Suprapubic skin (tissue), 4 donors: ENCODE results near the gene NPAS1. TPM values are rescaled to one million over a fixed set of nuclear protein-coding genes. Genes with fewer than 3 reads are reported as not detected.
A peak's percentile ranks its signal among the peaks of the same experiment; 100 is the strongest.
"Not testable (repeated sequence)": the region's sequence is repeated elsewhere in the genome, so short reads cannot be mapped to it uniquely, and the experiment has no call there.

Experiments used
- DNase-seq, 2 donors: peaks; one replicate each; pipeline ENCODE4 v3.0.0-alpha.2; 2019; ENCODE audit warnings: low spot score in 2 of 2
- H3K27ac ChIP-seq: fragments of 200-600 bp; sonication (generic); one replicate; pipeline ENCODE4 v1.5.1; 2019
- H3K27me3 ChIP-seq: fragments of 200-600 bp; sonication (generic); one replicate; pipeline ENCODE4 v1.5.1; 2019
- H3K36me3 ChIP-seq: fragments of 200-600 bp; sonication (generic); one replicate; pipeline ENCODE4 v1.5.1; 2019
- H3K4me1 ChIP-seq: fragments of 200-600 bp; sonication (generic); one replicate; pipeline ENCODE4 v1.5.1; 2019
- H3K4me3 ChIP-seq: fragments of 200-600 bp; sonication (generic); one replicate; pipeline ENCODE4 v1.5.1; 2019; ENCODE audit warnings: mild to moderate bottlenecking
- H3K9me3 ChIP-seq: fragments of 200-600 bp; sonication (generic); one replicate; pipeline ENCODE4 v1.5.1; 2019
- CTCF ChIP-seq, 2 donors: fragments of 200-600 bp in 1 of 2; fragments of 450-650 bp in 1 of 2; sonication (generic) in 1 of 2; IDR thresholded peaks; one replicate each; pipeline ENCODE4 v1.5.1; 2016 to 2019; ENCODE audit warnings: antibody characterized with exemption in 2 of 2, mild to moderate bottlenecking in 1 of 2, moderate library complexity in 1 of 2
- EP300 ChIP-seq: sonication (generic); formaldehyde crosslinking; IDR thresholded peaks from one replicate; pipeline ENCODE4 v1.6.1; 2017; ENCODE audit warnings: antibody characterized with exemption
- POLR2A ChIP-seq, 2 donors: fragments of 450-650 bp; IDR thresholded peaks; one replicate each; pipeline ENCODE4 v1.6.1; 2017; ENCODE audit warnings: antibody characterized with exemption in 2 of 2, mild to moderate bottlenecking in 2 of 2, moderate library complexity in 2 of 2
- POLR2AphosphoS5 ChIP-seq, 3 donors: sonication (generic); formaldehyde crosslinking; IDR thresholded peaks; one replicate each; pipeline ENCODE4 v1.6.1; 2017; ENCODE audit warnings: antibody characterized with exemption in 3 of 3
- WGBS: methylation state at CpG from one replicate; pipeline ENCODE4 v1.1.5; 2018; 5-methylcytosine and 5-hydroxymethylcytosine counted together
- total RNA-seq, 4 donors: library from RNA; depleted of rRNA; stranded (reverse); fragments of >200 nt; gene quantifications; one replicate each; pipeline ENCODE4 v1.1.0, GENCODE V29; 2016

Gene NPAS1
- total RNA-seq, 4 donors from 2014 or later = 4.7 to 6.8 (median 5.5) TPM

GRCh38 chr19:47045867-47046470 is 26.3 kb downstream of the NPAS1 start:
- TF ChIP-seq POLR2AphosphoS5 (IDR thresholded peaks at IDR 0.05) = no peak
- TF ChIP-seq POLR2A (IDR thresholded peaks at IDR 0.05) = no peak
- H3K9me3 ChIP-seq = no peaks in the 10 kb centered on the region
- WGBS = 94% methylated on average over 24 of the region's 45 CpGs
- H3K36me3 ChIP-seq = peaks cover 8% of the 10 kb centered on the region
- no peaks in the 10 kb centered on the region for H3K27me3 ChIP-seq
- no peak overlapping the region for H3K4me3 ChIP-seq
- no peak for DNase-seq
- H3K4me1 ChIP-seq = peaks cover 17% of the 10 kb centered on the region
- H3K27ac ChIP-seq = no peak overlapping the region

- no peak for DNase-seq
- no peak for TF ChIP-seq POLR2A (IDR thresholded peaks at IDR 0.05)
- TF ChIP-seq EP300 = no peak
- no peak for TF ChIP-seq CTCF (IDR thresholded peaks at IDR 0.05)
- TF ChIP-seq POLR2AphosphoS5 (IDR thresholded peaks at IDR 0.05) = no peak
- Histone ChIP-seq H3K27me3 (no peaks in the 10 kb centered on the region), H3K36me3 (peaks cover 8% of the 10 kb centered on the region), H3K4me1 (peaks cover 17% of the 10 kb centered on the region), H3K27ac (no peak overlapping the region), H3K9me3 (no peaks in the 10 kb centered on the region), H3K4me3 (peak overlapping the region; percentile 100)
- 81% methylated on average over 13 of the region's 13 CpGs for WGBS
These were observed 27.7 kb downstream of the NPAS1 start for GRCh38 chr19:47047272-47047762.

GRCh38 chr19:47047763-47048405 is 28.2 kb downstream of the NPAS1 start:
- DNase-seq = peak; percentile 89 to 92
- H3K27ac ChIP-seq = peak overlapping the region; percentile 81
- peak overlapping the region; percentile 100 for H3K4me3 ChIP-seq
- H3K4me1 ChIP-seq = peaks cover 17% of the 10 kb centered on the region
- H3K27me3 ChIP-seq = no peaks in the 10 kb centered on the region
- WGBS = 5% methylated on average over 29 of the region's 42 CpGs
- no peaks in the 10 kb centered on the region for H3K9me3 ChIP-seq
- H3K36me3 ChIP-seq = peaks cover 8% of the 10 kb centered on the region
- TF ChIP-seq POLR2A (IDR thresholded peaks at IDR 0.05) (no peak), POLR2AphosphoS5 (IDR thresholded peaks at IDR 0.05) (no peak), EP300 (no peak), CTCF (IDR thresholded peaks at IDR 0.05) (no peak)

GRCh38 chr19:47049307-47049700 is 29.7 kb downstream of the NPAS1 start:
- TF ChIP-seq POLR2A (IDR thresholded peaks at IDR 0.05) (no peak), POLR2AphosphoS5 (IDR thresholded peaks at IDR 0.05) (no peak), CTCF (IDR thresholded peaks at IDR 0.05) (no peak), EP300 (no peak)
- peaks cover 17% of the 10 kb centered on the region for H3K4me1 ChIP-seq
- no peaks in the 10 kb centered on the region for H3K9me3 ChIP-seq
- no peaks in the 10 kb centered on the region for H3K27me3 ChIP-seq
- peak overlapping the region; percentile 100 for H3K4me3 ChIP-seq
- H3K27ac ChIP-seq = no peak overlapping the region
- 40% methylated on average over 9 of the region's 9 CpGs for WGBS
- no peak for DNase-seq
- peaks cover 8% of the 10 kb centered on the region for H3K36me3 ChIP-seq

GRCh38 chr19:47050562-47050961 is 30.9 kb downstream of the NPAS1 start:
- H3K9me3 ChIP-seq, DNase-seq, H3K27ac ChIP-seq, H3K36me3 ChIP-seq, H3K4me3 ChIP-seq, H3K27me3 ChIP-seq: not testable (repeated sequence)
- WGBS = 84% methylated on average over 3 of the region's 3 CpGs
- peaks cover 17% of the 10 kb centered on the region for H3K4me1 ChIP-seq

- DNase-seq = no peak
- no peaks in the 10 kb centered on the region for H3K36me3 ChIP-seq
- no peaks in the 10 kb centered on the region for H3K27me3 ChIP-seq
- H3K4me1 ChIP-seq = no peaks in the 10 kb centered on the region
- H3K4me3 ChIP-seq = no peak overlapping the region
- no peak overlapping the region for H3K27ac ChIP-seq
- 56% methylated on average over 5 of the region's 5 CpGs for WGBS
- no peaks in the 10 kb centered on the region for H3K9me3 ChIP-seq
- no peak for TF ChIP-seq CTCF (IDR thresholded peaks at IDR 0.05)
- no peak for TF ChIP-seq POLR2A (IDR thresholded peaks at IDR 0.05)
- no peak for TF ChIP-seq POLR2AphosphoS5 (IDR thresholded peaks at IDR 0.05)
- no peak for TF ChIP-seq EP300
These were observed 36.8 kb downstream of the NPAS1 start for GRCh38 chr19:47056411-47056810.
